Hepatocyte (in vitro differentiated cells): Measurements from ENCODE around the gene MORN4. TPM values are rescaled to one million over a fixed set of nuclear protein-coding genes. Genes with fewer than 3 reads are reported as not detected.
A peak's percentile ranks its signal among the peaks of the same experiment; 100 is the strongest.

Experiments used
- DNase-seq: peaks from one replicate; pipeline ENCODE4 v3.0.0-alpha.2; 2016; ENCODE audit warnings: low spot score
- H2AFZ ChIP-seq: fragments of 200-600 bp; sonication (generic); 2 replicates; pipeline ENCODE4 v1.6.0; 2016; ENCODE audit warnings: antibody characterized with exemption, mild to moderate bottlenecking
- H3K27ac ChIP-seq: fragments of 200-600 bp; sonication (generic); 2 replicates; pipeline ENCODE4 v1.5.1; 2016; ENCODE audit warnings: mild to moderate bottlenecking
- H3K27me3 ChIP-seq: fragments of 200-600 bp; sonication (generic); 2 replicates; pipeline ENCODE4 v1.6.1; 2016
- H3K36me3 ChIP-seq: fragments of 200-600 bp; sonication (generic); replicated peaks from 2 replicates; pipeline ENCODE4 v1.5.1; 2016; ENCODE audit warnings: low read depth; ENCODE audit not compliant: insufficient read depth
- H3K4me1 ChIP-seq: fragments of 200-600 bp; sonication (generic); 2 replicates; pipeline ENCODE4 v1.5.1; 2016; ENCODE audit warnings: mild to moderate bottlenecking, moderate library complexity; ENCODE audit not compliant: insufficient read depth
- H3K4me2 ChIP-seq: fragments of 200-600 bp; sonication (generic); 2 replicates; pipeline ENCODE4 v1.6.0; 2016
- H3K4me3 ChIP-seq: fragments of 200-600 bp; sonication (generic); 2 replicates; pipeline ENCODE4 v1.5.1; 2016; ENCODE audit warnings: mild to moderate bottlenecking
- H3K79me2 ChIP-seq: fragments of 200-600 bp; sonication (generic); 2 replicates; pipeline ENCODE4 v1.6.0; 2017; ENCODE audit warnings: mild to moderate bottlenecking
- H3K9me2 ChIP-seq: fragments of 200-600 bp; sonication (generic); replicated peaks from 2 replicates; pipeline ENCODE4 v1.6.0; 2017; ENCODE audit warnings: mild to moderate bottlenecking; ENCODE audit not compliant: insufficient read depth
- H3K9me3 ChIP-seq: fragments of 200-600 bp; sonication (generic); 2 replicates; pipeline ENCODE4 v1.5.1; 2016; ENCODE audit warnings: low read depth, mild to moderate bottlenecking
- H4K20me1 ChIP-seq: fragments of 200-600 bp; sonication (generic); 2 replicates; pipeline ENCODE4 v1.6.0; 2016; ENCODE audit warnings: mild to moderate bottlenecking; ENCODE audit not compliant: insufficient read depth, poor library complexity, severe bottlenecking
- EZH2 ChIP-seq: fragments of 200-600 bp; sonication (generic); IDR thresholded peaks from 2 replicates; pipeline ENCODE4 v1.6.1; 2016; ENCODE audit warnings: antibody characterized with exemption, mild to moderate bottlenecking, borderline replicate concordance
- EZH2phosphoT487 ChIP-seq: fragments of 200-600 bp; sonication (generic); IDR thresholded peaks from one replicate; pipeline ENCODE4 v1.6.1; 2018; ENCODE audit warnings: antibody characterized with exemption, mild to moderate bottlenecking, low read depth, moderate library complexity; ENCODE audit not compliant: unreplicated experiment, severe bottlenecking
- WGBS: methylation state at CpG from one replicate; pipeline ENCODE4 v1.1.6; 2016; ENCODE audit warnings: low lambda C conversion rate; ENCODE audit errors: missing lambda C conversion rate; 5-methylcytosine and 5-hydroxymethylcytosine counted together
- polyA plus RNA-seq: library from polyadenylated mRNA; unstranded; fragments of >200 nt; fragmentation: Nextera tagmentation; extraction: Ambion mirVana; gene quantifications from 2 replicates; pipeline ENCODE4 v1.2.1, GENCODE V29; 2016
- total RNA-seq: library from RNA; depleted of rRNA; stranded (reverse); fragments of >200 nt; gene quantifications from 2 replicates; pipeline ENCODE4 v1.2.3, GENCODE V29; 2014
- TF ChIP-seq, protein P1 (sequence below): fragments of 200-600 bp; sonication (generic); IDR thresholded peaks from 2 replicates; pipeline ENCODE4 v1.5.1; 2016; ENCODE audit warnings: antibody characterized with exemption, mild to moderate bottlenecking; ENCODE audit not compliant: poor library complexity

Gene MORN4
- total and polyA plus RNA-seq, 2 experiments from 2014 or later = 8.5 to 15.6 TPM

DNA sequence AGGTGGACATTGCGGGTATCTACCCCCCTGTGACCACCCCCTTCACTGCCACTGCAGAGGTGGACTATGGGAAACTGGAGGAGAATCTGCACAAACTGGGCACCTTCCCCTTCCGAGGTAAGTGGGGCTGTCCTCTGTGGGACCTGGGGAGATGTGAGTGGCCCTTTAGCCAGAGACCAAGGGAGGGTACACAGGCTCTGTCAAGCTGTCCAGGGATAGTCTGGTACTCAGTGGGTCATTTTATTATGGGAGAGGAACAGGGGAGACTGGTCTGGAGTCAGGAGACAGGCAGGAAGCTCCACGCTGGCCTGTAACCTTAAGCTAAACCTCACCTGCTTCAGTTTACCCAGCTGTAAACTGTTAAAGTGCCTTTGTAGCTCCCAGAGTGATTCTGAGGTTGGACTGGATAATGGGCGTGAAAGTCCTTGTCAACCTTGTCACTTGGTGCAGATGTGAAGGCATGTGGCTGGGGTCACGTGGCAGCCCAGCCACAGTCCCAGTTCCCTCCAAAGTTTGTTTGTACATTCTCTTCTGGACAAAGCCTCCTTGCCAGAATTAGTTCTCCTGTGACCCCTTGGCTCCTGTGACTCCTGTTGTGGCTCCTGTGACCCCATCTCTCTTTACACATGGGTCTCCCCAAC lies 48.4 kb downstream of the MORN4 start:
- H3K4me2 ChIP-seq = no peak overlapping the region
- H3K9me3 ChIP-seq = no peaks in the 10 kb centered on the region
- no peak overlapping the region for H3K4me3 ChIP-seq
- no peak for DNase-seq
- no peaks in the 10 kb centered on the region for H3K79me2 ChIP-seq
- WGBS = 87% methylated on average over 5 of the region's 5 CpGs
- H3K27ac ChIP-seq = no peak overlapping the region
- no peaks in the 10 kb centered on the region for H3K36me3 ChIP-seq
- TF ChIP-seq EZH2phosphoT487 (no peak), EZH2 (no peak)
- TF ChIP-seq, protein P1, sequence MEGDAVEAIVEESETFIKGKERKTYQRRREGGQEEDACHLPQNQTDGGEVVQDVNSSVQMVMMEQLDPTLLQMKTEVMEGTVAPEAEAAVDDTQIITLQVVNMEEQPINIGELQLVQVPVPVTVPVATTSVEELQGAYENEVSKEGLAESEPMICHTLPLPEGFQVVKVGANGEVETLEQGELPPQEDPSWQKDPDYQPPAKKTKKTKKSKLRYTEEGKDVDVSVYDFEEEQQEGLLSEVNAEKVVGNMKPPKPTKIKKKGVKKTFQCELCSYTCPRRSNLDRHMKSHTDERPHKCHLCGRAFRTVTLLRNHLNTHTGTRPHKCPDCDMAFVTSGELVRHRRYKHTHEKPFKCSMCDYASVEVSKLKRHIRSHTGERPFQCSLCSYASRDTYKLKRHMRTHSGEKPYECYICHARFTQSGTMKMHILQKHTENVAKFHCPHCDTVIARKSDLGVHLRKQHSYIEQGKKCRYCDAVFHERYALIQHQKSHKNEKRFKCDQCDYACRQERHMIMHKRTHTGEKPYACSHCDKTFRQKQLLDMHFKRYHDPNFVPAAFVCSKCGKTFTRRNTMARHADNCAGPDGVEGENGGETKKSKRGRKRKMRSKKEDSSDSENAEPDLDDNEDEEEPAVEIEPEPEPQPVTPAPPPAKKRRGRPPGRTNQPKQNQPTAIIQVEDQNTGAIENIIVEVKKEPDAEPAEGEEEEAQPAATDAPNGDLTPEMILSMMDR = no peak
- H3K27me3 ChIP-seq = no peaks in the 10 kb centered on the region
- H3K4me1 ChIP-seq = peaks cover 4% of the 10 kb centered on the region
- H3K9me2 ChIP-seq = no peaks in the 10 kb centered on the region
- no peak overlapping the region for H2AFZ ChIP-seq
- no peaks in the 10 kb centered on the region for H4K20me1 ChIP-seq

DNA sequence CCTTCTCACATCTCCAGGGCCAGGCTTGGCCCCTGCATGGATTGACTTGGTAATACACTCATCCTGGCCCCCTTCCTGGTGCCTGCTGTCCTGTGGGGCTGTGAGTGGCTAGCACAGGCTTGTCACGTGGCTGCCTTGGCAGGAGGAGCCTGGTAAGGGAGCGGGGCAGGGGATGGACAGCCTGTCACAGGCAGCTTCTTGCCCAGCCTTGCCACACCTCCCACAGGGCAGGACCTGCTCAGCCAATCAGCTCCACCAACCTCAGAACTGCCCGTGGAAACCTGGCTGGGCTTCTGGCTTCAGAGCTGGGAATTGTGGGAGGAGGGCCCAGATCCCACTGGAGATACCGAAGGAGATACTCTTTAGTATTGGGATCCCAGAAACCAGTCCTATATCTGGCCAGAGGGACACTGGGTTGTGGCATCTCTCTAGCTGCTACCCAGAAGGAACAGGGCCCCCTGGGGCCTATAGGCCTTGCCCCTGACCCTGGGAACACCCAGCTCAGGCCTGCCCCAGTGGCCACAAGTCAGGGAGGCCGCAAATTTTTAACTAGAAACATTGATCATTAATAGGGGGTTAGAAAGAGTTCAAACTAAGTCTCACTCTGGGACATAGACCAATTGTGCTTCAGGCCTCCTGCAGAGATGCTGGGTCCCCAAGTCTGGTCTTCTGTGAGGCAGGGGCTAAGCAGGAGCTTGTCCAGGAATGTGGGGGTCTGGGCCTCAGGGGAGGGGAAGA lies 49.1 kb downstream of the MORN4 start, which contains the start of gene HOGA1:
Gene HOGA1, plus strand, starts transcription at position 330 of the 738 bp plus-strand sequence. Its CDS starts 315 bp downstream, at position 645.
- no peaks in the 10 kb centered on the region for H3K27me3 ChIP-seq
- DNase-seq = peak; percentile 68
- no peak within 1 kb of the TSS for H3K4me2 ChIP-seq
- no peaks in the 10 kb centered on the region for H3K9me3 ChIP-seq
- H3K27ac ChIP-seq = peak within 1 kb of the TSS; percentile 63
- H2AFZ ChIP-seq = no peak within 1 kb of the TSS
- no peaks in the 10 kb centered on the region for H3K9me2 ChIP-seq
- H3K4me3 ChIP-seq = no peak within 1 kb of the TSS
- TF ChIP-seq EZH2phosphoT487 (no peak), EZH2 (no peak)
- TF ChIP-seq, protein P1 = no peak
- H3K36me3 ChIP-seq = no peaks in the 10 kb centered on the region
- peaks cover 4% of the 10 kb centered on the region for H3K4me1 ChIP-seq
- no peaks in the 10 kb centered on the region for H3K79me2 ChIP-seq
- no peaks in the 10 kb centered on the region for H4K20me1 ChIP-seq
- 65% methylated on average over 5 of the region's 5 CpGs for WGBS

DNA sequence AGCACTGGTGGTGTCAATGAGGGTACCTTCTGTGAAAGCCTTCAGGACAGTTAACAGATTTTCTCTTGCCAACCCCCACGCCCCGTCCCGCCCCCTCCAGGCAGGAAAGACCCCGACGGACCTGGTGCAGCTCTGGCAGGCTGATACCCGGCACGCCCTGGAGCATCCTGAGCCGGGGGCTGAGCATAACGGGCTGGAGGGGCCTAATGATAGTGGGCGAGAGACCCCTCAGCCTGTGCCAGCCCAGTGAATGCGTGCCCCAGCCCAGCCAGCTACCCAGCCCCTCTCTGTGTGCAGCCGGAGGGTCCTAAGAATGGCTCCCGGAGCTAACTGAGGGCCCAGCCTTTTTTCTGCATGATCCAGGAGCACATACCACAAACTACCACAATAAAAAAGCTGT lies 49.8 kb downstream of the MORN4 start:
- no peak overlapping the region for H3K4me2 ChIP-seq
- no peak for TF ChIP-seq EZH2phosphoT487
- no peak for TF ChIP-seq EZH2
- TF ChIP-seq, protein P1 = no peak
- H3K4me1 ChIP-seq = peaks cover 4% of the 10 kb centered on the region
- H3K4me3 ChIP-seq = no peak overlapping the region
- no peak for DNase-seq
- no peaks in the 10 kb centered on the region for H3K36me3 ChIP-seq
- no peak overlapping the region for H2AFZ ChIP-seq
- no peaks in the 10 kb centered on the region for H3K9me3 ChIP-seq
- H3K79me2 ChIP-seq = no peaks in the 10 kb centered on the region
- H3K9me2 ChIP-seq = no peaks in the 10 kb centered on the region
- no peaks in the 10 kb centered on the region for H4K20me1 ChIP-seq
- WGBS = 92% methylated on average over 11 of the region's 13 CpGs
- H3K27ac ChIP-seq = no peak overlapping the region
- H3K27me3 ChIP-seq = no peaks in the 10 kb centered on the region
